NCI-H1092 (cell line): ENCODE results near the gene PCGF6.

ENCODE experiments used
- DNase-seq: peaks from one replicate; lab custom pipeline; 2025; lab: John Stamatoyannopoulos, UW

The PCGF6 gene

GRCh38 chr10:103256613-103257012, 94.3 kb downstream of the PCGF6 start:
- DNase-seq = no peak

GRCh38 chr10:103254538-103255325, 96.2 kb downstream of the PCGF6 start:
- DNase-seq = no peak

GRCh38 chr10:103254113-103254512, 96.8 kb downstream of the PCGF6 start:
- no peak for DNase-seq
